ENCODE measurements around the gene PCBP3.

DNA sequence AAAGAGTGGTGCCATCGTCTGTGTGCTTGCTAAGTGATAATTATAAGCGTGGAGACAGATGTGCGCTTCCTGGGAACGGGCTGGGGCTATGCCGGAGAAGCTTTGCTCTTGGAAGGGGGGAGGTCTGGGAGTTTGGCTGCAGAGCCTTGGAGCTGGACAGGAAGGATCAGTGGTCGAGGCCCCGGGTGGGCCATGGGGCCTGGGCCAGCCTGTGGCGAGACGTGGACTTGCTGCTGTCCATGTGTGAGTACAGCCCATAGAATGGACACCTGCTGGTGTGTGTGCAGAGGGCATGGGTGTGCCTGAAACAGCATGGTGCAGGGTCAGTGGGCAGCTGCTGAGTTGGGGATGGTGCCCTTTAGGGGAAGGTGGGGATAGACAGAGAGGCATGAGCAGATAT lies 121.3 kb downstream of the PCBP3 start:
- TF ChIP-seq EZH2phosphoT487 (IDR thresholded peaks at IDR 0.05; ENCODE audit: low read length) (no peak), EZH2 (optimal IDR thresholded peaks at IDR 0.05; ENCODE audit: low read depth, low read length) (no peak)
- TF ChIP-seq, protein P1, sequence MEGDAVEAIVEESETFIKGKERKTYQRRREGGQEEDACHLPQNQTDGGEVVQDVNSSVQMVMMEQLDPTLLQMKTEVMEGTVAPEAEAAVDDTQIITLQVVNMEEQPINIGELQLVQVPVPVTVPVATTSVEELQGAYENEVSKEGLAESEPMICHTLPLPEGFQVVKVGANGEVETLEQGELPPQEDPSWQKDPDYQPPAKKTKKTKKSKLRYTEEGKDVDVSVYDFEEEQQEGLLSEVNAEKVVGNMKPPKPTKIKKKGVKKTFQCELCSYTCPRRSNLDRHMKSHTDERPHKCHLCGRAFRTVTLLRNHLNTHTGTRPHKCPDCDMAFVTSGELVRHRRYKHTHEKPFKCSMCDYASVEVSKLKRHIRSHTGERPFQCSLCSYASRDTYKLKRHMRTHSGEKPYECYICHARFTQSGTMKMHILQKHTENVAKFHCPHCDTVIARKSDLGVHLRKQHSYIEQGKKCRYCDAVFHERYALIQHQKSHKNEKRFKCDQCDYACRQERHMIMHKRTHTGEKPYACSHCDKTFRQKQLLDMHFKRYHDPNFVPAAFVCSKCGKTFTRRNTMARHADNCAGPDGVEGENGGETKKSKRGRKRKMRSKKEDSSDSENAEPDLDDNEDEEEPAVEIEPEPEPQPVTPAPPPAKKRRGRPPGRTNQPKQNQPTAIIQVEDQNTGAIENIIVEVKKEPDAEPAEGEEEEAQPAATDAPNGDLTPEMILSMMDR (IDR thresholded peaks at IDR 0.05; ENCODE audit: low read length), result no peak

Measured in MM.1S (cell line).